NT2/D1 (cell line): Measurements from ENCODE around the gene PCNT.

Experiments used
- SUZ12 ChIP-seq: IDR thresholded peaks from 2 replicates; pipeline ENCODE4 v1.6.1; 2011; ENCODE audit not compliant: insufficient read length, insufficient read depth; ENCODE audit errors: extremely low read depth
- YY1 ChIP-seq: IDR thresholded peaks from 2 replicates; pipeline ENCODE4 v1.6.1; 2011; ENCODE audit not compliant: insufficient read length, insufficient read depth
- ZNF274 ChIP-seq: IDR thresholded peaks from 2 replicates; pipeline ENCODE4 v1.6.1; 2011; ENCODE audit warnings: mild to moderate bottlenecking, low read depth, low read length

- TF ChIP-seq YY1 (no peak), SUZ12 (no peak), ZNF274 (no peak)
Measured at GRCh38 chr21:46457801-46458314, 133.9 kb downstream of the PCNT start.
